Activated T-cell treated with anti-CD3 and anti-CD28 coated beads for 48 hours (primary cell): Measurements from ENCODE around the gene PPFIA1.

ENCODE experiments used
- DNase-seq: peaks from one replicate; pipeline ENCODE4 v3.0.0-alpha.2; 2020; ENCODE audit warnings: low read depth

PPFIA1 gene

DNA sequence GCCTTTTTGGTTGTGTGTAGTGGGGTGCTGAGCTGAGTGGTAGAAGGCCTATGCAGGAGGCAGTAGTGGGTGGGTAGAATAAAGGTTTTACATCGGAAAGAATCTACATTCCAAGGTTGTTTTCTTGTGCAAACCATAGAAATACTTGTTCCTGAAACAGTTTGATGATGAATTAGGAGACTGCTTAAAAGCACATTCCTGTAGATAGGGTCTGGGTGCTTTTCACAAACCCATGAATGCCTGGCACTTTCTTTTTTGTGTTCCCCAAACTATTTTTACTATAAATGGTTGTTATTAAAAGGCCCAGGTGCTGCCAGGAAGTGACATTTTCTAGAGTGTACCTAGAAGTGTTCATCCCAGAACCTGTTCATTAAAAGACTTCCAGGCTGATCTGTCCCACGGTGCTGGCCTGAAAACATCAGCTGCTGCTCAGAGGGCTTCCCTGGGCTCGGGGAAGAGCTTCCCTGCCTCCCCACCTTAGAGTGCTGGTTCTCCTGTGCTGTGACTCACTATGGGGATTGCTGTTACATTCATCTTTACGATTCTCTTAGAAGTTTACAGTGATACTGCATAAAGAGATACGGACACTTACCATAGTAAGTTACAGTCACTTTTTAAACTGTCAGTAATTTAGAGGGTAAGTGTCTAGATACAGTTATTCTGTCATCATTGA is 27.9 kb downstream of the PPFIA1 start:
- DNase-seq = no peak

DNA sequence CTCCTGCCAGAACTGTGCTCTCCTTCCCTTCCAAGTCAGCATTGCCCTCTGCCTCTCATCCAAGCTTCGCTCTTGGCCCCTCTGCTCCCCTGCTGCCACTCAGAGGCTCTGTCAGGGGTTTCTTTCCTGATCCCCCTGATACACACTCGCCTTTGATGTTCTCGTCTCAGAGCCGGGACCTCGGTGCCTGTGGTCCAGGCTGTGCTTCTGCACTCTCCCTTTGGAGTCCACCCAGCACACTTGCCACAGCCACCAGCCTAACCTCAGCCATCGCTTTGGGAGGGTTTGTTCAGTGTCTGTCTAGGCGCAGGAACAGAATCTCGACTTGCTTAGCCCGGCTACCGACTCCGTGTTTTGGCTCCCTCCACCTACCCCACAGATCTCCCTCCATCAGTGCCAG is 29.1 kb downstream of the PPFIA1 start:
- DNase-seq = no peak

DNA sequence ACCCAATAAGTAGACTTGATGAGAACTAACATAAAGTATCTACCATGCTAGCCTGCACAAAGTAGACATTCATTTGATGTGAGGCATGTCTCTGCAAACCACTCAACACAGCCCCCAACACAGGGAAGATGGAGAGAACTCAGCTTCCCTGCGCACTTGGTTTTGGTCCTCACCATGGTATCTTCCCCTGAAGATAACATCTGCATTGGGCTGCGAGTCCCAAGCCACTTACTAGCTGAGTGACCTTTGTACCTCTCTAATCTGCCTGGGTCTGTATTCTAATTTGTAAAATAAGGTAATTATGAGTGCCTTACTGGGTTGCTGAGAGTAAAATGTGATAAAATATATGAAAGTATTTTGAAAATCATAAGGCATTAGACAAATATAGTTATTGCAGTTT is 30.7 kb downstream of the PPFIA1 start:
- DNase-seq = no peak

DNA sequence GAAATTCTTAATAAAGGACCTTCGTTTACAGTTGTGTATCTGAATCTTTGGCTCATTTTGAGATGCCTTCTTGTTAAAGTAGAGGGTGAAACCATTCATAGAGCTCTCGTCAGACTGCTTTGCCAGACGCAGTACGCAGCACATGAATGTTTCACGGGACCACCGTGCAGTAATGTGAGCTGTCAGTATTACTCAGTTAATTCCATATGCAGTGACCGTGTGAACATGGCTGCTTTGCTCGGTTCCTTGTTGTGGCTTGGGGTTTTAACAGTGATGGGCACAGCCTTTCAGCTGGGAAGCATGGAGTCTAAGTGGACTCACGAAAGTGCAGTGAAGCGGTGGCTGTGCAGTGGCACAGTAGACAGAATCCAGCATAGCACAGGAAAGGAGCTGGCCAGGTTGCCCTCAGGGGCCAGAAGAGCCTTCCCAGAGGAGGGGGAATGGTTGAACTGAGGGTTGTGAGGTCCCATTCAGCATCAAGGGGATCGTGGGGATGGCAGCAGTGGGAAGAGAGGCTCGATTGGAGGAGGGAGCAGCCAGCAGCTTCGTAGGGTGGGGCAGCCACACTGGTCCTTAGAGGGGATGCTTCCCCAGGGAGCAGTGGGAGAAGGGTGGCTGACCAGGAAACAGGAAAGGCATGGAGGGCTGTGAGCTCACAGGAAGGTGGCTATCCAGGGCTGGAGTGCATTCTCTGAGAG is 31.4 kb downstream of the PPFIA1 start:
- no peak for DNase-seq

DNA sequence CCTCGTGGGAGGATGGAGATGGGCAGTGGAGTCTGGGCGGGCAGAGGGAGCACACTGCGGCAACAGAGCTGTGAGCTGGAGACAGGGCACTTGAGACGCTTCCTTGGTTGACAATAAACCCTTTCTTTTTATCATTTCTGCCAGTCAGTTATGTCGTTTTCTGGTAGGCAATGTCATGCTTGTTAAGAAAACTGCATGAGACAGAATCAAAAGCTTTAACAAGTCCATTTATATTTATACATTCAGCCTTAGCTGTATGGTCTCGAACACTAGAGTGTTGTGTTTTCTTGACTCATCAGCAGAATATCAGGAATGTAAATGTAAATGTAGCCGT is 31.9 kb downstream of the PPFIA1 start:
- no peak for DNase-seq

DNA sequence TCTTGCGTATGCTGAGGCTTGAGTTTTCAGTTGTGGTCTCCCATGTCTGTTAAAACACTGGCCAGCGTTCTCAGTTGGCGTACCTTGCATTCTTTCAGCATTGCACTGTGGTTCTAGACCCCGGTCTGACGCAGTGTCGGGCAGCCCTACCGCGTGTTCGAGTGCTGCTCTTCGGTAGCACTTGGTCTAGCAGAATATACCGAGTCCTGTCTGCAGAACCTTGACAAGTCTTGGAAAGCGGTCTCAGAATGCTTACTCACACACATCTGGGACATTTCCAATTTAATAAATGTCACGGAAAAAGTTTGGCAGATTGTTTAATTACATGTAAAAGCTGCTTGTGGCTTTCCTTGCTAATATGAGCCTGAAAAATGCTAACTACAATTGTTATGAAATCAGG is 32.6 kb downstream of the PPFIA1 start:
- DNase-seq = no peak

DNA sequence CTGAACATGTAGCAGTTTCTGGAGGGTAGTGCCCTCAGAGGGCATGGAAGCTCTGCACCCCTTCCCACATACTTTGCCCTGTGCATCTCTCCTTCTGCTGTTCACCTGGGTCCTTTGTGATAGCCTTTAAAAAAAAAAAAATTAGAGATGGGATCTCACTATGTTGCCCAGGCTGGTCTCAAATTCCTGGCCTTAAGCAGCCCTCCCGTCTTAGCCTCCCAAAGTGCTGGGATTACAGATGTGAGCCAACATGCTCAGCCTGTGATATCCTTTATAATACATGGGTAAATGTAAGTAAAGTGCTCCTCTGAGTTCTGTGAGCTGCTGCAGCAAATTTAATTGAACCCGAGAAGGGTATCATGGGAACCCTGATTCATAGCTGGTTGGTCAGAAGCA is 33.7 kb downstream of the PPFIA1 start:
- DNase-seq = no peak

DNA sequence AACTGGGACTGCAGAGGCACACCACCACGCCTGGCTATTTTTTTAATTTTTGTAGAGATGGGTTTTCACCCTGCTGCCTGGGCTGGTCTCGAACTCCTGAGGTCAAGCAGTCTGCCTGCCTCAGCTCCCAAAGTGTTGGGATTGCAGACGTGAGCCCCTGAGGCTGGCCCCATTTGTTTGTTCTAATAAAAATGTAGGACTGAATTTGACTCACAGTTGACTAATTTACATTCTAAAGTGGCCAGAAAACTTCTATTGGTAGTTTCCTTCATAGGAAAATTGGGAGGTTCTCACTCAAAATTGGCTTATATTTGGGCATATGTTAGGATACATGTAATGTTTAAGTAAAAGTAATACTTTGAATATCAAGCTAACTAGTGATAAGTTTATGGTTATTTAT is 35.0 kb downstream of the PPFIA1 start:
- DNase-seq = no peak

DNA sequence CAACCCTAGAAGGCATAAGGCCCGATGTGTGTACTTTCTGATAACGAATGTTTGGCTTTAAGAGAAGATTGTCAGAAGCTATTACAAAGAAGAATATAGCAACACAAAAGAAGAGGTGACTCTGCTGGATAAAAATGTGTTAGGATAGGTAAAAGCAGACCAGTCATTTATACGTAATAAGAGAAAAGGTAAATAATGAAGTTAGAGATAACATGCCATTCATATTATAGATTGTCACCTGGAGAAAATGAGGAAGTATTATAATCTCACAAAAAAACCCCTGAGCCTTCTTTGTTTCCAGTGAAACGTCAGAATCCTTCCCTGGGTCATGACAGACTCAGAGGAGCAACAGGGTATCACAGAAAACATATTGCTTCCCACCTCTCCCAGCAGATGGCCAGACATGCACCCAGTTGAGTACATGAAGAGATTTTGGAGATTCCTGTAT is 36.1 kb downstream of the PPFIA1 start:
- no peak for DNase-seq

DNA sequence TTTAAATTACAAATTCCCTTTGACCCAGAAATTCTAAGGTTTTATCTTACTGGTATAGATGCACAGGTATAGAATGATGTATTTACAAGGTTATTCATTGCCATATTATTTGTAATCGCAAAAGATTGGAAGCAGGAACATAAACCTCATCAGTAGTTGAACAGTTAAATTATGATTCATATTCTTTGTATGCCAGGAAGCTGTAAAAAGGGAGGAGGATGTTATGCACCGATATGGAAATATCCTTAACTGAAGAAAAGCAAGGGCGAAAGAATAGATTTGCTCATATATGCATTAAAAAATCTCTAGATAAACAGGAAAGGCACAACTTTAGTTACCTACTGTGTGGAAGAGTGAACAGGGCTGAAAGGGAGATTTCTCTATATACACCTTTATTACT is 36.7 kb downstream of the PPFIA1 start:
- no peak for DNase-seq

DNA sequence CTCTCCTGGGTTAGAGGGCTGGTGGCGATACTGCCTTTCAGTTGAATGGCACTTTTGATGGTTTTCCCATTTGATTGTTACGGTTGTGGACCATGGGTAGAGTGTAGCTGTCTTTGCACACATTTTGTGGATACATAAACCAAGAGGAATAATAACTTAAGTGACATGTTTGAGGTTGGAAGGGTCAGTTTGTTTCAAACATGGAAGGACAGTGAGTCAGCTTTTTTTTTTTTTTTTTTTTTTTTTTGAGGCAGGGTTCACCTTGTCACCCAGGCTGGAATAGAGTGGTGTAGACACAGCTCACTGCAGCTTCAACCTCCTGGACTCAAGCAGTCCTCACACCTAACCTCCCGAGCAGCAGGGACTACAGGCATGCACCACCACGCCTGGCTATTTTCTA is 41.1 kb downstream of the PPFIA1 start:
- no peak for DNase-seq

DNA sequence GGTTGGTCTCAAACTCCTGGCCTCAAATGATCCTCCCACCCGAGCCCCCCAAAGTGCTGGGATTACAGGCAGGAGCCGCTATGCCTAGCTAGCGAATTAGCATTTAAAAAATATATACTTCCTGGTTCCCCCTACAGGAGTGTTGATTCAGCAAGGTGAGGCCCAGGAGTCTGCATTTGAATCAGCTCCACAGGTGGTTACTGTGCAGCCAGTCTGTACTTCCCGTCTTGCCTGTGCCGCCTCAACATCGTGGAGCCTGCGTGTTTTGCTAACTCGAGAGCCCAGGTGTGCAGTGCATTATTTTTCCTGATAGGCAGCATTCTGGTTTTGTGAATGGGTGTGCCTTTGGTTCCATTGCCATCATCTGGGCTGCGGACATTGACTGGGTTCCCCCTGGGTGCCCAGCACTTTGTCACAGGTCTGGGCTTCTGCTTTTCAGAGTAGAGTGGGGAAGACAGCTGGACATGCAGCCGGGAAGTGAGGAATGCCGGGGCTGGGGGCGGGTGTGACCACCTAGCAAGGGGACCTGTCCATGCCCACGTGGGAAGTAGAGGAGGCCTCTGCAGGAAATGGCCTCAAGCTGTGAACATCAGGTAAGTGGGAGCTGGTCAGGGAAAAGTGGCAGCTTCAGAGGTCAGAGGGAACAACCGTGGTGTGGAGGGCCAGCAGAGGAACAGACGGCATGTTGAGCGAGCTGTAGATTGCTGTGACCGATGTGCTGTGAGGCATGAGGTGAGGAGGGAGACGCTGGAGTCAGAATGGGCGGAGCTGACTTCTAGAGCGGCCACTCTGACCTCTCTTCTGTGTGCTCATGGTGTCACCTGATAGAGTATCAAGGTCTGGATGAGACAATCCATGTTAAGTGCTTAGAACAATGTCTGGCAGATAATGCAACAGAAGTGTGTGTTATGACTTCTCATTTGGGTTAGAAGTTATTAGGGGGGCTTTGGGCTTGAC is 42.2 kb downstream of the PPFIA1 start:
- DNase-seq = no peak

DNA sequence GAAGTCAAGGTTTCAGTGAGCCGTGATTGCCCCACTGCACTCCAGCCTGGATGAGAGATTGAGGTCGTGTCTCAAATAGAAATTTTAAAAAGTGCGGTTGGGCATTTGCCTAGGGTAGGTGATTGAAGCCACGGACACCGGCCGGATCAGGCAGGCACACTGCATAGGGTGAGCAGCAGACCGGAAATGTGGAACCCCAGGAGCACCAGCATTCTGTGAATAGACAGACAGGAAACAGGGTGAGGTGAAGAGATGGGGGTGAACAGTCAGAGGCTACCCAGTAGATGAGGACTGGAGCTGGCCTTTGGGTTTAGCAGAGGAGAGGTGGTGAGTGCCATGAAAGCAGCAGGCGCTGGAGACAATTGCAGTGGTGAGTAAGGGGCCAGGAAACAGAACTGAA is 43.5 kb downstream of the PPFIA1 start:
- no peak for DNase-seq

DNA sequence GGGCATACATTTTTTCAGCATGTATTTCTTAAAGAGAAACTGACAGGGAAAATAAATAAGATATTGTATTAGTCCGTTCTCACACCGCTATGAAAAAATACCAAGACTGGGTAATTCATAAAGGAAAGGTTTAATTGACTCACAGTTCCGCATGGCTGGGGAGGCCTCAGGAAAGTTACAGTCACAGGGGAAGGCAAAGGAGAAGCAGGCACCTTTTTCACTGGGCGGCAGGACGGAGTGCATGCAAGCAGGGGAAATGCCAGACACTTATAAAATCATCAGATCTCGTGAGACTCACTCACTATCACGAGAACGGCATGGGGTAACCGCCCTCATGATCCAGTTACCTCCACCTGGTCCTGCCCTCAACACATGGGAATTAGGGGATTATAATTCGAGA is 44.2 kb downstream of the PPFIA1 start:
- DNase-seq = no peak

DNA sequence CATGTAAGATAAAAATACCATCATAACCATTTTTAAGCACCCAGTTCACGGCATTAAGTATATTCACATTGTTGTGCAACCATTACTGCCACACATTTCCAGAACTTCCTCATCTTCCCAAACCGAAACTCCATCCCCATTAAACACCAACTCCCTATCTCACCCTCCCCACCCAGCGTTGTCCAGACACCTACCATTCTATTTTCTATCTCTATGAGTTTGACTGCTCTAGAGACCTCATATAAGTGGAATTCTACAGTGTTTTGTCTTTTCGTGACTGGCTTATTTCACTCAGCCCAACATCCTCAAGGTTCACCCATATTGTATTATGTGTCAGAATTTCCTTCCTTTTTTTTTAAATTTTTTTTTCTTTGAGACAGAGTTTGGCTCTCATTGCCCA is 45.2 kb downstream of the PPFIA1 start:
- DNase-seq = no peak

DNA sequence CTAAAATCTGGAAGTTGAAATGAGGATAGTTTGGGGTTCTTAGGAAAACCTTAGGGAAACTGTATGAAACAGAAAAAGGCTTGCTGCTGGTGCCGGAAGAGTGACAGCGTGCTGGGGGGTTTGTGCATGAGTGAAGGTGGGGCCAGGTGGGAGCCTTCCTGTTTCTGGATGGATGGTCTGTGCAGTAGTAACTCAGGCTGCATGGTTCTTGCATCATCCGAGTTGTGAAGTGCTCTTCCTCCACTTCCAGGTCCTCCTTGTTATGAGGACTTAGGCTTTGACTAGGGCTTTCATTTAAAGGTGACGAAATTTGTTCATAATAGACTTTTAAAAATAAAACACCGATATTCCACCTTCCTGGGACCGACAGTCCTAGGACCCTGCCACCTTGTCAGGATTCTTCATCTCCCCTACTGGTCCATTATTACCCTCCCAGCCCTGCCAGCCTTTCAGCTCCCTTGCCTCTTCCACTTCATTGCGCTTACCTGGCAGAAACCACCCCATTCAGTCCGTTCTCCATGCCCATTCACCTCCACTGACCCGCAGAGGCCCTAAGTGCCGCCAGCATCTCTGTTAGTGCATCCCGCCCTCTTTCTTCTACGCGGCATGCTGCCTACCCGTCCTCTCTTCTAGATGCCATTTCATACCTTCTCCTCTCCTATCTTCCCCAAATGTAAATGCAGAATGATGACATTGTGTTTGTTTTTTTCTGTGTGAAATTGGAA is 47.3 kb downstream of the PPFIA1 start:
- no peak for DNase-seq

DNA sequence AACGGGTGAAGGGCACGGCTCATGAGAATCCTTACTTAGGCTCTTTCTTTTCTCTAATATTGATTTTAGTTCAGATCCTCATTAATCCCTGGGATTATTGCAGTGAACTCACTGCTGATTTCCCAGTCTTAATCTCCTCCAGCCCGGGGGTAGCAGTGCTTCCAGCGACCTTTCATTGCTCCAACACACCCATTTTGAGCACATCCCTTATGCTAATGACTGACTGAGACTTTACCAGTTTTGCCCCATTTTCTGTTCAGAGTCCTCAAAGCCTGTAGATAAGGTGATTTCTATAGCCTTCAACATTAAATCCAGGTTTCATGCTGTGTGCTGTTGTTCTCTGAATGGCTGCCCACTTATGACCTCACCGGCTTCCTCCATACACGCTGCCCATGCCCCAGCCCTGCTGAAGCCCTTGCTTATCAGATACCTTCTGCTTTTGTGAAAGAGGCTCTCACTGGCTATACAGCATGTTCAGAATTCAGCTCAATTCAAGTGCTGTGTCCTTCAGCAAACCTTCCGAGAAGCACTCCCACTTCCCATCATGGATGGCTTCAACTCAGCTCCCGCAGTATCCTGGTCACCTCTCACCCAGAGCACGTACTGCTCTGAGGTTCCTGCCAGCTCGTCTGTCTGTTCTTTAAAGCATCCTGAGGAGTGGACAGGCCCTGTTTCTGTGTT is 49.0 kb downstream of the PPFIA1 start:
- DNase-seq = no peak

DNA sequence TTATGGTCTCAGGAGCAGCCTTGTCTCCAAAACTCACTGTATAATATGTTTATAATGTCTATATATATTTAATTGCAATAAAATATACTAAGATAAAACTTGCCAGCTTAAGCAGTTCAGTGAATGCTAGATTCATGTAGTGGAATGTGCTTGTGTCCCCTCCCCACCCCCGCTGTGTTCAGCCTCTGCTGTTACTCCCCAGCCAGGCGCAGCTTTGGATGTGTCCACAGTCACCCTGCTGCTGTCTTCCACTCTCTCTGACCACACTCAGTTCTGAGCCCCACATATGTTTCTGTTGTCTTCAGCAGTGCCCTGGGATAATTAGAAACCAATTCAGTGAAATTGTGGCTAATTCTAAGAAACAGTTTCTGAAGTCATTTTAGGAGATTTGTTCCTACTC is 52.2 kb downstream of the PPFIA1 start:
- no peak for DNase-seq

DNA sequence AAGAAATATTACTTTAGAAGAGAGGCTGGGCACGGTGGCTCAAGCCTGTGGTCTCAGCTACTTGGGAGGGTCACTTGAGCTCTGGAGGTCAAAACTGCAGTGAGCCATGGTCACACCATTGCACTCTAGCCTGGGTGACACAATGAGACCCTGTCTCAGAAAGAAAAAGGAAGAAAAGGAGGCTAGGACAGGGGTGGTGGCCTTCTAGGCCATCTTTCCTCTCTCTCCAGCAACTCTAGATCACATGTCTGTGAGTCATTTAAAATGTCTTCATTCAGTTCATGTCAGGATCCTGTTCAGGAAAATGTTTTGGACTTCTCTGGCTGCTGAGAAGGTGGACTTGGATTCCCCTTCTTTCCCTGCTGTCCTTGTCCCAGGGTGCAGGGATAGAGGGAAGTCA is 53.3 kb downstream of the PPFIA1 start:
- DNase-seq = no peak

DNA sequence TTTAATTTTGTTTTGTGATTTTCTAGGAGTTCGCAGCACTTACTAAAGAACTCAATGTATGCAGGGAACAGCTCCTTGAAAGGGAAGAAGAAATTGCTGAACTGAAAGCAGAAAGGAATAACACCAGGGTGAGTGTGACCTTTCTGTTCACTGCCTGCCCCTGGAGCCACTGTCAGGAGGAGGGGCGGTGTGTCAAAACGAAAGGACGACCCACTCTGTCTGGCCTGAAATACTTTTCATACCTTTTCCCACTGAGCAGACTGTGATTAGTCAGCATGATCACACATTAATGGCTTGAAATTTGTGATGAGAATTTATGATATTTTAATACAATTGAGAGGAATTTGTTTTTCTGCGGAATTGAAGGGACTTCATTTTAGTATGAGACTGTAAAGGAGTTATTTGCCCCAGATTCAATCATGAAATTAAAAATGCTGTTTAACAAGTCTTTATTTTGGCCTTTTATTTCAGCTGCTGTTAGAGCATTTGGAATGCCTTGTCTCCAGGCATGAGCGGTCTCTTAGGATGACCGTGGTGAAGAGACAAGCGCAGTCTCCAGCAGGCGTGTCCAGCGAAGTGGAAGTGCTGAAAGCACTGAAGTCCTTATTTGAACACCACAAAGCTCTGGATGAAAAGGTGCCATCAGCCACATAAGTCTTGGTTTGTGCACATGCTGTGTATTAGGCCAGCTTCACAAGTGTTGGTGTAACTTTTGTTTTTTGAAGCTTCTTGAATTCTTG is 54.1 kb downstream of the PPFIA1 start:
- DNase-seq = no peak

DNA sequence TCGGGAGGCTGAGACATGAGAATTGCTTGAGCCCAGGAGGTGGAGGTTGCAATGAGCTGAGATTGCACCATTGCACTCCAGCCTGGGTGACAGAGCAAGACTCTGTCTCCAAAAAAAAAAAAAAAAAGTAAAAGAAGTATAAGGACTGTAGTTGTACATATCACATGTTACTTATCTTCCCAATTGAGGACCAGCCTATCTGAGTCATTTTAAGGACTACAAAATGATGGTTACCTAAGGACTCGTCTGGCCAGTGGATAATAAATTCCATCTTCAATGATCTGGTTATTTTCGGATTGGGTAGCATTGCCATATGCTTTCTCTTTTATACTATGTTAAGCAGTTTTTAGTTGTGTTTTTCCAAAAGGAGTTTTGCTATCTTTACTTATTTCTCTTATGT is 55.3 kb downstream of the PPFIA1 start:
- no peak for DNase-seq
